NCI-H128 (cell line): ENCODE results near the gene SENP2.
"Not testable (repeated sequence)": the region's sequence is repeated elsewhere in the genome, so short reads cannot be mapped to it uniquely, and the experiment has no call there.

ENCODE experiments used
- DNase-seq: peaks from one replicate; lab custom pipeline; 2025; ENCODE audit not compliant: unreplicated experiment; lab: John Stamatoyannopoulos, UW

The SENP2 gene

GRCh38 chr3:185585859-185586685 is at the start of gene SENP2:
Gene SENP2, plus strand, starts transcription at chr3:185586295. Its CDS starts 119 bp downstream, at chr3:185586414.
- peak; percentile 99 for DNase-seq

GRCh38 chr3:185537369-185537970 is 48.6 kb upstream of the SENP2 start:
- DNase-seq: no peak

- DNase-seq: no peak
Observed at GRCh38 chr3:185539934-185540333, 46.2 kb upstream of the SENP2 start.

DNA sequence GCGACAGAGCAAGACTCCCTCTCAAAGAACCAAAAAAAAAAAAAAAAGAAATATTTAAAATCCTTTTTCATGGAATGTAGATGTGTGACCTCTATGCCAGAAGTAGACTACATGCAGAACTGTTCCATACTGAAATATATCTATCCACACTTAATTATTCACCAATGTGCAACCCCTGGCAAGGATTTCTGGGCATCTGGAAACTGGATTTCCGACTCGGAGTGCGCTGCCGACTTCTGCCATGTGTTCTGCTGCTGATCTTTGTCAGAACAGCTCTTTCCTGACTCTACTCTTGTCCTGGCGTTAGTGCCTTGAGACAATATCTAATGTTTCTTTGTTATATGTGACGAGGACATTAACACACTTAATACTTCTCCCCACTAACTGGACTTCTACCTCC is 45.4 kb upstream of the SENP2 start:
- DNase-seq: no peak

- DNase-seq: no peak
Observed at GRCh38 chr3:185549122-185549521, 37.0 kb upstream of the SENP2 start.

DNA sequence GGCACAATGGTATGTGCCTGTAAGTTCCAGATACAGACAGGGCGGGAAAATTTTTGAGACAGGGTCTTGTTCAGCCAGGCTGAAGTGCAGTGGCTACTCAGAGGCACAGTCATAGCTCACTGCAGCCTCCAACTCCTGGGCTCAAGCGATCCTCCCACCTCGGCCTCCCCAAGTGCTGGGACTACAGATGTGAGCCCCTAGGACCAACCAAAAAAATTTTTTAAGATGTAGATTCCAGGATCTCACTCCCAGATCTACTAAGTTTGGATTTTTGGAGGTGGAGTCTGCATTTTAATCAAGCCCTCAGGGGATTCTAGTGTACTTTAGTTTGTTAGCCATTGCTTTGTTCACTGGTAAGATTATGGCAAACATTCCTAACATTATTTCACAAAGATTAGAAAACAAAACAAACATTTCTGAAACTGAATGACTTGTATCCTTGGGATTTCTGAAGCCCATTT is 36.4 kb upstream of the SENP2 start:
- DNase-seq: no peak

DNA sequence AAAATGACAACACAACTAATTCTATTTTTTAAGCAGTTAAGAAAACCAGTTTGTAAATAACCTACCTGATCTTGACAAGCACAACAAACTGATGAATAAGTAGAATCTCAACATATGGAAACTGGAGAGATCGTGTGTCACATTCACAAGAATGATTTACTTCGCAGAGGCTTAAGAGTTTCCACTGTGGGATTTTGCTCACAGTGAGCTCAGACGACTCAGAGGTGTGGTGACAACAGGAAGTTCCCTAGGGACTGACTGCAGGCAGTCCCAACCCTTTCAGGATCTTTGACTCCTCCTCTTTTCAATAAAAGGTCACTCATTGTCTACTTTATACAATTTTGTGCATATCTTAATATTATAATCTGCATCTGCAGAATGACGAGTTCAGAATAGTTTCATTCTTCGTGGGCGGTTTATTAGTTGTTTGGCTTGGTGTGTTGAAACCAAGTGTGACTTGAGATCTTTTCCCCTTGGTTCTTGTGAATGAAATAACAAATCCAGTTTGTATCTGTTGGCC is 33.7 kb upstream of the SENP2 start, which contains the start of gene LIPH:
TSS of gene LIPH (minus strand) at position 231 of the 520 bp plus-strand sequence. CDS start at position 114, 117 bp downstream.
- DNase-seq: no peak

DNA sequence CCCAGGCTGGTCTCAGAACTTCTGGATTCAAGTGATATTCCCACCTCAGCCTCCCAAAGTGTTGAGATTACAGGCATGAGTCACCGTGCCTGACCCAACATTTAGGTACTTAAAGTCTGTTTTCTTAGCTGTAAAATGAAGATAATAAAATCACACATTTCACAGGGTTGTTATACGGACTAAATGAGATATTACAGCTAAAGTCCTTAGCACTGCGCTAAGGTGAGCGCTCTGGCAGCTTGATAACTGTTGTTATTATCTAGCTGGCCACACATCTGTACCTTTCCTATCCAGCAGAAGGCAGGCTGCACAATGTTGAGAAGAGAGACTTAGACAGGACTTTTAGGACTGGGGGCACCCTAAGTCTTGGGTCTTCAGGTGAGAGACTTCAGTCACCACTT is 31.0 kb upstream of the SENP2 start:
- DNase-seq: no peak

DNA sequence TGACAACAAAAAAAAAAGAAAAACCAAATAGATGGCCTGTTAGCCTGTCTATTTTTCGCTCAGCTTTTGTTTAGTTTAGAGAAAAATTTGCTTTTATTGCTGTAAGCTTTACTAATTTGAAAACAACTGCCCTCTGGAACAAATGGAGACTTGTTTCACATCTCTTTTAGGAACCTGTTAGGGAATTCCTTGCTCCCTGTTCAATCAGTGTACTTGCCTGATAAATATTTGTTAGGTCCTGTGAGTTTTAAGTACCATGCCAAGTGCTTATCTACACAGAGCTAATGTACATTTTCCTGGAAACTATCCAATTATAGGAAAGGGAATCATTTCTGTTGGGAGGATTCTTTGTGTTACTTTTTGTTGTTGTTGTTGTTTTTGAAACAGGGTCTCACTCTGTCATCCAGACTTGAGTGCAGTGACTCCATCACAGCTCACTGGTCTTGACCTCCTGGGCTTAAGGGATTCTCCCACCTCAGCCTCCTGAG is 30.2 kb upstream of the SENP2 start:
- DNase-seq: no peak

DNA sequence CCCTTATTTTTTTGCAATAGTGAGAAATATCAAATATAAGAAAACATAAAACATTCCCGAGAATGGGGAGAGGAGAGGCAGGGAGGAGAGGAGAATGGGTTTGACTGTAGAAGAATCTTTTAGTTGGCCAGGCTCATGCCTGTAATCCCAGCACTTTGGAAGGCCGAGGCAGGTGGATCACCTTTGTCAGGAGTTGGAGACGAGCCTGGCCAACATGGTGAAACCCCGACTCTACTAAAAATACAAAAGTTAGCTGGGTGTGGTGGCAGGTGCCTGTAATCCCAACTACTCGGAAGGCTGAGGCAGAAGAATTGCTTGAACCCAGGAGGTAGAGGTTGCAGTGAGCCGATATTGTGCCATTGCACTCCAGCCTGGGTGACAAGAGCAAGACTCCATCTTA is 29.5 kb upstream of the SENP2 start:
- not testable (repeated sequence) for DNase-seq

DNA sequence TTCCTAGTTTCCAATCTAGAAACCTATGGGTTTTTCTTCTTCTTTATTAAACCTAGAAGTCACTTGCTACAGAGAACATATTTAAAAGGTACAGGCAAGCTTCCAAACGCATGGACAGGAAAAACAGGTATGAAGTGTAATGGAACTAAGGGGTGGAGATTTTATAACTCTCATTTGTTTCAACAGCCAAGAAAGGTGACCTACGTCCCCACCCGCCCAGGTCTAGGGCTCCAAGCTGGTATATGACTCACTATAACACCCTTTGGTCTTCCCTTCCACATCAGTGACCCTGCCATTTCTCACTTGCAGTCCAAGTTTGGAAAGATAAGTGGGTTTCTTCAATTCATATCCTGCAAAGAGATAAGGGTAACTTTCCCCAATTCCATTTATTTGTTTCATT is 27.7 kb upstream of the SENP2 start:
- no peak for DNase-seq

DNA sequence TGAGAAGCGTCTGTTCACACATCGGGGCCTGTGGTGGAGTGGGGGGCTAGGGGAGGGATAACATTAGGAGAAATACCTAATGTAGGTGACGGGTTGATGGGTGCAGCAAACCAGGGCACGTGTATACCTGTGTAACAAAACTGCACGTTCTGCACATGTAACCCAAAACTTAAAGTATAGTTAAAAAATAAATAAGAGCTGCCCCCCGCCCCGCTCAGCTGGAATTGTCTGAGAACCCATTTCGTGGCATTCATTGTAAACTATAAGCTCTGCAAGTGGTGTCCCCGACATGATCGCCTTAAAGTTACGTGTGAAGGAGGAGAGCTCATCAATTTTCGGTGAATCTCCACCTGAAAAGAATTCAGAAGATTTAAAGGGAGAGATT is 26.4 kb upstream of the SENP2 start:
- no peak for DNase-seq

GRCh38 chr3:185560676-185561075 is 25.4 kb upstream of the SENP2 start:
- no peak for DNase-seq

- no peak for DNase-seq
Observed at GRCh38 chr3:185561374-185561943, 24.6 kb upstream of the SENP2 start.

GRCh38 chr3:185561958-185562357 is 24.1 kb upstream of the SENP2 start:
- DNase-seq: no peak

- no peak for DNase-seq
Observed at GRCh38 chr3:185572183-185572582, 13.9 kb upstream of the SENP2 start.

DNA sequence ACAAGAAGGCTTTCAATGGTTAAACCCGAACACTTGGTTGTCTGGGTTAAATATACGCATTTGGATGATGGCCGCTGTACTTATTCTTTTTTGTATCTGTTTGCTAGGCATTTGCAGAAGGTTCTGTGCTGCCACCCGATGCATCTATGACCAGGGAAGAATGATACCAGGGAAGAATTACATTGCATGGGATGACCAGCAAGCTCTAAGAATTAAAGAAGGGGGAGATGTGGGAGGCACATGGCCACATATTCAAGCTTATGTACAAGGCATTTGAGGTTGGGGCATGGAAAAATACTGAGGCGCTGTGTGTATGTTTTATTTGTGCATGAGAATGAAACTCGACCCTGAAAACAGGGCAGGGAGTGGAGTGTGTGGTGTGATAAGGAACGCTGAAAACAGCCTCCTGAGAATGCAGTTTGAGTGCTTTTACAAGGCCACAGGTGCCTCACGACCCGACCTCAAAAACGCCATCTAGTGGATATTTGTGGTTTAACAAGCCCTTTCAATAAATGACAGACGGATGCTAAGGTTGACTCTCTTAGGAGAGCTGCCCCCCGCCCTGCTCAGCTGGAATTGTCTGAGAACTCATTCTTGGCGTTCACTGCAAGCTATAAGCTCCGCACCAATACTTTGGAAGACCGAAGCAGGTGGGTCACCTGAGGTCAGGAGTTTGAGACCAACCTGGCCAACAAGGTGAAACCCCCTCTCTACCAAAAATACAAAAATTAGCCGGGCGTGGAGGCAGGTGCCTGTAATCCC is 10.8 kb upstream of the SENP2 start:
- DNase-seq: peak; percentile 84

GRCh38 chr3:185582236-185582635 is 3.9 kb upstream of the SENP2 start:
- no peak for DNase-seq

DNA sequence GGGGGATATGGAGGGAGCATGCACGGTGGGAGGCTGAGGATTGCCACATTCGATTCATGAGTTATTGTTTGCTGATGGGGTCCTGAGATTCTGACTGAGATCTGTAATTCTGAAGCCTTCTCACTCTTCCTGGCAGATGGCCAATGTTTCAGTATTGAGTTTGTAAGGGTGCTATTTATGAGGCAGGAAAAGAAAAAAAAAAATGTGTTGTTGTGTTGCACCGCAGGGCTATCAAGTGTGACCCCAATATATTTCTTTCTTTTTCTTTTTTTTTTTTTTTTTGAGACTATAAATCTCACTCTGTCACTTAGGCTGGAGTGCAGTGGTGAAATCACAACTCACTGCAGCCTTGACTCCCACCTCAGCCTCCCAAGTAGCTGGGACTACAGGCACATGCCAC is 3.2 kb upstream of the SENP2 start:
- DNase-seq: no peak

DNA sequence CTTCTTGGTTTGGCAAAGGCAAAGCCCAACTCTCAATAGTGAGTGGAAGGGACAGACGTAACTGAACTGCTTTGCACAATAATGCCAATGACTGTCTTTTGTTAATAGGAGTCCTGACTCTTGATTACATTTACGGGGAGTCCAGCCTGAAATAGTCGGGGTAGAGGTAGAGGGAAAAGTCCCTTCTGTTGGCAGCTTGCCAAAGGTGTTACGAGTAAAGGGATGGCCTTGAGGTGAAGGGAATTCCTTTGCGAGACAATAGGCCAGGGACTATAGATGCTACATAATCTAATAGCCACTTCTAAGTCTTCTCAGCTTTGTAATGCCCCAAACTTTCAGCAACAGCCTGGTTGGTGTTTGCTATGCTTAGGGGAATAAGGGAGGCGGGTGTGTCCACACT is 2.2 kb upstream of the SENP2 start:
- no peak for DNase-seq

GRCh38 chr3:185584686-185585085 is 1.4 kb upstream of the SENP2 start:
- no peak for DNase-seq
